BJ (cell line): ENCODE data around the gene SMC2. TPM values are rescaled to one million over a fixed set of nuclear protein-coding genes. Genes with fewer than 3 reads are reported as not detected.

Source experiments
- CTCF ChIA-PET: fragments of 350-600 bp; formaldehyde crosslinking; extraction: SDS; loops from one replicate; lab custom pipeline; 2021; ENCODE audit warnings: antibody characterized with exemption, inconsistent platforms; lab: Yijun Ruan, JAX
- POLR2A ChIA-PET: fragments of 300-600 bp; sonication (Branson Sonifier 250); formaldehyde crosslinking; extraction: SDS; loops from one replicate; lab custom pipeline; 2021; ENCODE audit warnings: antibody characterized with exemption; lab: Charles Lee
- DNase-seq: peaks from one replicate; pipeline ENCODE4 v3.0.0-alpha.2; 2011; ENCODE audit warnings: low read depth
- H3K27me3 ChIP-seq: 2 replicates; pipeline ENCODE4 v1.6.0; 2011; ENCODE audit warnings: low read length; ENCODE audit not compliant: control insufficient read depth, insufficient read depth
- H3K36me3 ChIP-seq: 2 replicates; pipeline ENCODE4 v1.5.1; 2011; ENCODE audit warnings: low read length; ENCODE audit not compliant: control insufficient read depth, insufficient read depth
- H3K4me3 ChIP-seq: 2 replicates; pipeline ENCODE4 v1.5.1; 2011; ENCODE audit warnings: low read depth, mild to moderate bottlenecking, control low read depth, low read length
- CTCF ChIP-seq: IDR thresholded peaks from 2 replicates; pipeline ENCODE4 v1.5.1; 2011; ENCODE audit warnings: low read depth, mild to moderate bottlenecking, control low read depth, inconsistent platforms, low read length, moderate library complexity; ENCODE audit not compliant: insufficient read depth
- polyA minus RNA-seq: library from RNA; depleted of rRNA, polyadenylated mRNA; stranded (reverse); fragments of >200 nt; gene quantifications from 2 replicates; pipeline ENCODE4 v1.2.3, GENCODE V29; 2011; rRNA and poly(A)+ RNA removed
- polyA plus RNA-seq: library from polyadenylated mRNA; depleted of rRNA; stranded (reverse); fragments of >200 nt; gene quantifications from 2 replicates; pipeline ENCODE4 v1.2.3, GENCODE V29; 2011; rRNA removed

The SMC2 gene
- polyA plus RNA-seq (4.5 and 9.6 TPM in 2 replicates), polyA minus RNA-seq (4.5 and 5.0 TPM in 2 replicates)

- POLR2A ChIA-PET, result interaction anchor here (0.6 kb wide), 2 partner anchors 47 to 1107 kb away, joined by 3 to 7 read pairs; no protein-coding TSS in a partner anchor
- TF ChIP-seq CTCF, result no peak
- peak; percentile 61 for DNase-seq
- CTCF ChIA-PET, result interaction anchor here (1.2 to 1.5 kb wide), 3 partner anchors 14 to 67 kb away, joined by 3 to 5 read pairs (median 3); no protein-coding TSS in a partner anchor
- H3K27me3 ChIP-seq, result no peaks in the 10 kb centered on the region
- no peaks in the 10 kb centered on the region for H3K36me3 ChIP-seq
- peak within 1 kb of the TSS; percentile 78 for H3K4me3 ChIP-seq
Observed at GRCh38 chr9:104093647-104094533, at the start of gene SMC2. Gene SMC2, plus strand, starts transcription at chr9:104094309. Its CDS starts 1,076 bp downstream, at chr9:104095385.

- ChIA-PET CTCF (no interaction called here), POLR2A (no interaction called here)
- DNase-seq, result no peak
- no peak for TF ChIP-seq CTCF
- no peak overlapping the region for H3K4me3 ChIP-seq
- H3K27me3 ChIP-seq, result no peaks in the 10 kb centered on the region
- H3K36me3 ChIP-seq, result no peaks in the 10 kb centered on the region
Observed at GRCh38 chr9:104068546-104068945, 25.6 kb upstream of the SMC2 start.

- no peak for DNase-seq
- POLR2A ChIA-PET, result no interaction called here
Observed at GRCh38 chr9:104069288-104069687, 24.8 kb upstream of the SMC2 start.

GRCh38 chr9:104071589-104071988 lies 22.5 kb upstream of the SMC2 start:
- Histone ChIP-seq H3K27me3 (no peaks in the 10 kb centered on the region), H3K36me3 (no peaks in the 10 kb centered on the region), H3K4me3 (no peak overlapping the region)
- ChIA-PET POLR2A (no interaction called here), CTCF (interaction anchor here (1.1 kb wide), 1 partner anchor 17 kb away, joined by 3 read pairs; no protein-coding TSS in a partner anchor)
- TF ChIP-seq CTCF, result no peak
- DNase-seq, result no peak

More at GRCh38 chr9:104069288-104069687, 24.8 kb upstream of the SMC2 start:
- CTCF ChIA-PET, result interaction anchor here (1.0 kb wide), 1 partner anchor 37 kb away, joined by 3 read pairs; no protein-coding TSS in a partner anchor
- H3K27me3 ChIP-seq, result no peaks in the 10 kb centered on the region
- TF ChIP-seq CTCF, result no peak
- H3K36me3 ChIP-seq, result no peaks in the 10 kb centered on the region
- no peak overlapping the region for H3K4me3 ChIP-seq

- H3K27me3 ChIP-seq, result no peaks in the 10 kb centered on the region
- ChIA-PET POLR2A (no interaction called here), CTCF (interaction anchor here (0.7 kb wide), 1 partner anchor 41 kb away, joined by 3 read pairs; no protein-coding TSS in a partner anchor)
- DNase-seq, result no peak
- no peaks in the 10 kb centered on the region for H3K36me3 ChIP-seq
- no peak overlapping the region for H3K4me3 ChIP-seq
- no peak for TF ChIP-seq CTCF
Observed at GRCh38 chr9:104073098-104073769, 20.9 kb upstream of the SMC2 start.
